Right ventricle myocardium superior (tissue), 1 donor: Measurements from ENCODE around the gene INSM2. TPM values are rescaled to one million over a fixed set of nuclear protein-coding genes. Genes with fewer than 3 reads are reported as not detected.

Experiments
- ATAC-seq: fragments of 200-7000 bp; cut with Tn5 transposase; one replicate; pipeline ENCODE4 v1.9.1; 2020; ENCODE audit warnings: mild to moderate bottlenecking; ENCODE audit not compliant: poor library complexity
- DNase-seq: peaks from one replicate; pipeline ENCODE4 v3.0.0-alpha.2; 2020
- intact Hi-C: fragments of 100-400 bp; cut with DNase I; formaldehyde crosslinking; loops from one replicate; pipeline ENCODE4 v1.11.2; 2022
- total RNA-seq: library from RNA; stranded (reverse); fragmentation: NEBNext Ultra II Directional; extraction: Animal tissue kit (Norgen Biotek cat#: 25700); gene quantifications from one replicate; pipeline ENCODE4 v1.2.1, GENCODE V29; 2021
- donor health status: DM: no; HTN: yes; CAD: no; lungs with severe emphysema.

INSM2 gene
- total RNA-seq, 1 donor from 2014 or later = not detected

DNA sequence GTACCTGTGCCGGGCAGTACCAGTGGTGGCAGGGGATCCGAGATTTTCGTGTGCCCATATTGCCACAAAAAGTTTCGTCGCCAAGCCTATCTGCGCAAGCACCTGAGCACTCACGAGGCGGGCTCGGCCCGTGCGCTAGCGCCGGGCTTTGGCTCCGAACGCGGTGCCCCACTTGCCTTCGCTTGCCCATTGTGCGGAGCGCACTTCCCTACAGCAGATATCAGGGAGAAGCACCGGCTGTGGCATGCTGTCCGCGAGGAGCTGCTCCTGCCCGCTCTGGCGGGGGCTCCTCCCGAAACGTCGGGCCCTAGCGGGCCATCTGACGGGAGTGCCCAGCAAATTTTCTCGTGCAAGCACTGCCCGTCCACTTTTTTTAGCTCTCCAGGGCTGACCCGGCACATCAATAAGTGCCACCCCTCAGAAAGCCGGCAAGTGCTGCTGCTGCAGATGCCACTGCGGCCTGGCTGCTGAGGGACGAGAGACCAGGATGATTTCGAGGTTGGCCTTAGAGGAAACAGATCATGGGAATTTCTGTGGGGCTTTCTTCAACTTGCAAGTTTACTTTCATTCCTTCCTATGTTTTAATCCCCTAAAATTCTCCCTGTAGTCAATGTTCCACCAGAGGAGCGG, 1.6 kb downstream of the INSM2 start:
- peak; percentile 26 for ATAC-seq
- intact Hi-C loops = no loop called here
- DNase-seq = no peak

DNA sequence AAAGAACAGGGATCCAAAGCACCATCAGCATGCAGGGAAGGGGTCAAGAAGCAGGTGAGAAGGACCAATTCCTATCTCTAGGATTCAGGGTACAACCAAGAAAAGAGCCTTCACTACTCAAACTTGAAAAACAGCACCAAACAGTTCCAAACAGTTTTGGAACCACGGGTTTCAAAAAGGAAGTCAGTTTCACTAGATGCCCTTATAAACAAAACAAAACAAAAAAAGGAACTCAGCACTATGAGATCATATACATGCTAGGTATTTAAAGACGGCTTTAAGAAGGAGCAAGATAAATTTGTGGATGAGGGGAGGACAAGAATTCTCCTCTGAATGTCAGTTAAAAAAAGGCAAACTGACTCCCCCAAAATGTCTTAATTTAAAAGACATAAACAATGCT, 6.0 kb downstream of the INSM2 start:
- no peak for DNase-seq
- intact Hi-C loops = no loop called here
- ATAC-seq = no peak

- intact Hi-C loops = no loop called here
- no peak for ATAC-seq
- no peak for DNase-seq
Measured at GRCh38 chr14:35543006-35543405, 9.0 kb downstream of the INSM2 start.

DNA sequence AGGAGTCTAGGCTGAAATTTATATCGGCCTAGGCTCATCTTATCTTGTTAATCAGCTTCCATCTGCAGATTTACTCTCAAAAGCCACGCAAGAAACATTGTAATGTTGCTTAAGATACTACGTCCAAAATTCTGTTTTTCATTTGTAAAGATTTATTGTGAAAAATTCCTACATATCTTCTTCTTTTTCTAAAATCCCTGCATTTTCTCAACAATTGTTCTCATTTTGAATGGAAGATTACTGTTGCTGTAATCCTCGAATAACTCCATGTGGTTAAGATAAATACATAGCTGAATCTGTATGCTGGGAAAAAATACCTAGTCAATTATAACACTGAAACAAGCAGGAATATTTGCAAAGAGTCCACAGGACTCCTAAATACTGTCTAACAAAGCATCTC, 15.6 kb downstream of the INSM2 start:
- DNase-seq (no peak), ATAC-seq (no peak)
- intact Hi-C loops = no loop called here

GRCh38 chr14:35551081-35551480, 17.1 kb downstream of the INSM2 start:
- no peak for DNase-seq
- intact Hi-C loops = no loop called here
- no peak for ATAC-seq

DNA sequence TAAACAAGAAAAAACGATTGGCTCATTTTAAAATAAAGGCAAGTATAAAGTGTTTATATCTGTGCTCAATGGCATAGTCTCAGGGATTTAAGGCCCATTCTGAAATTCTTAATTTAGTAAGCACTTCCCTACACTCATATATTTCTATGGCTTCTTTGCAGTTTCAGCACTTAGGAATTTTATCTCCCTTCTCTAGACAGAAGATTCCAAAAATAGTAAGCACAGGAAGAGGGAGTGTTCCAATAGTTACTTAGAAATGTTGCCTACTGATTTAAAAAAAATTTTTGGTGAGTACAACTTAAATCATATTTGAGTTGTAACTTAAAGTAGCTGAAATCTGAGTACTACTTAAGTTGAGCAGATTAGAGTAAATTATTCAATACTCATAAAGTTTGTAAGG, 19.8 kb downstream of the INSM2 start:
- DNase-seq = no peak
- intact Hi-C loops = no loop called here
- ATAC-seq = no peak

GRCh38 chr14:35556548-35556947, 22.6 kb downstream of the INSM2 start:
- DNase-seq (no peak), ATAC-seq (no peak)
- intact Hi-C loops = no loop called here

GRCh38 chr14:35557221-35557747, 23.3 kb downstream of the INSM2 start:
- no peak for DNase-seq
- ATAC-seq = no peak
- intact Hi-C loops = no loop called here

DNA sequence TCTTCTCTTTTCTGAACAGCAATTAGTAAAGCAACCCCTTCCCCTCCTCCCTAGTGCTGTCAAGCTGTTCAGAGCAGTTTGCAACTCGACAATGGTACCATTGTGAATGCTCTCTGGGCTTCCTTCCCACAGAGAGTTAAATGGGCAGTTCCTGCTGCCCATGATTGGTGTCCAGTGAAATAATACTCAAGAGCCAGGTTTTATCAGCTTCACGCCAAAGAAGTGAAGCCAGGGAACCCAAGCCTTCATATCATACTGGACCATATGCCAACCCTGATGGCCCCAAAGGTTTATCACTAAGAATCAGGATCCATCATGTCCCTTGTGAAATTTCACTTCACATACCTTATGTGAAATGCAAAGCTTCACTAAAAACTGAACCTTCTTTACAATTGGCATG, 24.7 kb downstream of the INSM2 start:
- intact Hi-C loops = no loop called here
- ATAC-seq (no peak), DNase-seq (no peak)

- intact Hi-C loops = no loop called here
- no peak for ATAC-seq
- DNase-seq = no peak
Measured at GRCh38 chr14:35565871-35566464, 32.0 kb downstream of the INSM2 start.

GRCh38 chr14:35571598-35571997, 37.6 kb downstream of the INSM2 start:
- ATAC-seq (no peak), DNase-seq (no peak)
- intact Hi-C loops = no loop called here

- DNase-seq (no peak), ATAC-seq (no peak)
- intact Hi-C loops = no loop called here
Measured at GRCh38 chr14:35573911-35574310, 39.9 kb downstream of the INSM2 start.

DNA sequence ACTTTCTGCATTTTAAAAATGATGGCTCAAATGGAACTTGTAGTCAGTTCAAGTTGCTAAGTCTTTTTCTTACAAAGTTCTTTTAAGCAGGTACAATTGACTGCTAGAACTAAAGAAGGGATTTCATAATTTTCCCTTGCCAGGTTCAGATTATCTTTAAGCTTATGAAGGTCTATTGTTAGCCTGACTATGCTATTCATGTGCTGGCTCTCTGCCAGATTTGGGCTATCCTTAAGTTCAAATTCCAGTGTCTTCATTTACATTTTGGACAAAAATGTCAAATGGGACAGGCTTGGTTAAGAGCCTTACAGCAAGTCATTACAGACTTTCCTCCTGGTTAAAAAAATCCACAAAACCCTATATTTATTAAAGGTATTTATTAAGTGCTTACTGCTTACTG, 42.3 kb downstream of the INSM2 start:
- ATAC-seq = no peak

GRCh38 chr14:35576856-35577255, 42.9 kb downstream of the INSM2 start:
- ATAC-seq (no peak), DNase-seq (no peak)
- intact Hi-C loops = no loop called here

More for the DNA sequence above, 42.3 kb downstream of the INSM2 start:
- intact Hi-C loops = no loop called here
- no peak for DNase-seq

DNA sequence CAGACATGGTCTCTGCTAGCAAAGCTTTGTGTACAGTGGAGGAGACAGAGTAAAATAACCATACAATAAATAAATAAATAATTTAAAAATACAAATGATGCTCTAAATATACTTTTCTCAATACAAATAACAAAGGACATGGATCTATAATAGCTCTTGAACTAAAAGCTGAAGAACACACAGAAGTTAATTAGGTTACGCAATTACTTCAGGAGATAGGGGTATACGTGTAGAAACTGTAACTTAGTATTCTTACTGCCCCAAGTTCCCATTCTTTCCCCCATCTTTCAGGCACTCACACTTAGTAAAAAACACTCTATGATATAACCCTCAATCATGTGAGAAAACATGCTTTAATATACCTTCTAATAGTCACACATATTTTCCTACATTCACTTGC, 44.2 kb downstream of the INSM2 start:
- ATAC-seq = no peak
- intact Hi-C loops = no loop called here

GRCh38 chr14:35578639-35579038, 44.7 kb downstream of the INSM2 start:
- intact Hi-C loops = no loop called here
- ATAC-seq (no peak), DNase-seq (no peak)

More for the DNA sequence above, 44.2 kb downstream of the INSM2 start:
- no peak for DNase-seq

Other genes starting within 250 kb of the INSM2 start
- gene PSMA6, start 241.8 kb upstream of the INSM2 start, total RNA-seq = 178 TPM
- gene NFKBIA, start 129.4 kb upstream of the INSM2 start, total RNA-seq = 73.3 TPM